ENCODE measurements around the gene ARHGEF4.

GRCh38 chr2:131033786-131034121 is 197.0 kb downstream of the ARHGEF4 start:
- TF ChIP-seq POLR2A (IDR thresholded peaks at IDR 0.05) (no peak), CTCF (IDR thresholded peaks at IDR 0.05) (no peak)

Data from heart left ventricle (tissue), 13 donors.